ENCODE data around the gene BIVM. TPM values are rescaled to one million over a fixed set of nuclear protein-coding genes. Genes with fewer than 3 reads are reported as not detected.

The BIVM gene
- total and polyA plus RNA-seq, 2 experiments from 2014 or later: 3.2 to 4.2 TPM

- no peaks in the 10 kb centered on the region for H3K9me2 ChIP-seq (ENCODE audit: insufficient read depth)
- Mint-ChIP-seq H3K9me3 (no peaks in the 10 kb centered on the region; the same call in 2 of the 3 replicates), H3K27me3 (ENCODE audit: insufficient read depth, low read depth, poor library complexity) (peaks cover 19% of the 10 kb centered on the region), H3K4me1 (peaks cover 14% of the 10 kb centered on the region), H3K36me3 (ENCODE audit: low read depth) (peaks cover 6% of the 10 kb centered on the region), H3K4me3 (no peak overlapping the region), H3K27ac (no peak overlapping the region)
- DNase-seq (ENCODE audit: low spot score) (no peak), ATAC-seq (no peak)
- no peaks in the 10 kb centered on the region; the same call in 1 of the 2 replicates for H3K4me1 ChIP-seq (ENCODE audit: insufficient read depth)
- no peak overlapping the region for H3K4me3 ChIP-seq
- H3K4me2 ChIP-seq: no peak overlapping the region
- H2AFZ ChIP-seq: no peak overlapping the region
- H3K27ac ChIP-seq (ENCODE audit: low read depth): no peak overlapping the region
- no peaks in the 10 kb centered on the region for H3K36me3 ChIP-seq (ENCODE audit: insufficient read depth)
- H3K27me3 ChIP-seq (ENCODE audit: insufficient read depth): peaks cover 30% of the 10 kb centered on the region
- TF ChIP-seq ETS1 (IDR thresholded peaks at IDR 0.05) (no peak), POLR2AphosphoS5 (IDR thresholded peaks at IDR 0.05; ENCODE audit: low read depth) (no peak), ZNF462 (CRISPR knock-in tag; IDR thresholded peaks at IDR 0.05) (no peak), EZH2 (IDR thresholded peaks at IDR 0.05; ENCODE audit: low read depth, unreplicated experiment) (no peak), EZH2phosphoT487 (IDR thresholded peaks at IDR 0.05; ENCODE audit: unreplicated experiment) (no peak)
- H3K79me2 ChIP-seq (replicated peaks; ENCODE audit: insufficient read depth): no peaks in the 10 kb centered on the region
- H3F3A ChIP-seq (replicated peaks; ENCODE audit: low read depth): no peaks in the 10 kb centered on the region
- H4K20me1 ChIP-seq (replicated peaks; ENCODE audit: insufficient read depth): no peaks in the 10 kb centered on the region; the same call in 1 of the 2 replicates
Observed at GRCh38 chr13:102770435-102770834, 28.5 kb upstream of the BIVM start.
